Measurements from ENCODE around the gene KBTBD8.

- TF ChIP-seq CTCF (IDR thresholded peaks at IDR 0.05) (no peak), POLR2A (IDR thresholded peaks at IDR 0.05) (no peak), EP300 (IDR thresholded peaks at IDR 0.05) (no peak), POLR2AphosphoS5 (IDR thresholded peaks at IDR 0.05) (no peak)
Measured at GRCh38 chr3:67015702-67016484, 17.8 kb downstream of the KBTBD8 start.
